ENCODE measurements around the gene NDUFS1. TPM values are rescaled to one million over a fixed set of nuclear protein-coding genes. Genes with fewer than 3 reads are reported as not detected.
A peak's percentile ranks its signal among the peaks of the same experiment; 100 is the strongest.
"Not testable (repeated sequence)": the region's sequence is repeated elsewhere in the genome, so short reads cannot be mapped to it uniquely, and the experiment has no call there.

Gene NDUFS1
- 121 and 148 TPM in 2 replicates for total RNA-seq (ENCODE audit: low replicate concordance)

DNA sequence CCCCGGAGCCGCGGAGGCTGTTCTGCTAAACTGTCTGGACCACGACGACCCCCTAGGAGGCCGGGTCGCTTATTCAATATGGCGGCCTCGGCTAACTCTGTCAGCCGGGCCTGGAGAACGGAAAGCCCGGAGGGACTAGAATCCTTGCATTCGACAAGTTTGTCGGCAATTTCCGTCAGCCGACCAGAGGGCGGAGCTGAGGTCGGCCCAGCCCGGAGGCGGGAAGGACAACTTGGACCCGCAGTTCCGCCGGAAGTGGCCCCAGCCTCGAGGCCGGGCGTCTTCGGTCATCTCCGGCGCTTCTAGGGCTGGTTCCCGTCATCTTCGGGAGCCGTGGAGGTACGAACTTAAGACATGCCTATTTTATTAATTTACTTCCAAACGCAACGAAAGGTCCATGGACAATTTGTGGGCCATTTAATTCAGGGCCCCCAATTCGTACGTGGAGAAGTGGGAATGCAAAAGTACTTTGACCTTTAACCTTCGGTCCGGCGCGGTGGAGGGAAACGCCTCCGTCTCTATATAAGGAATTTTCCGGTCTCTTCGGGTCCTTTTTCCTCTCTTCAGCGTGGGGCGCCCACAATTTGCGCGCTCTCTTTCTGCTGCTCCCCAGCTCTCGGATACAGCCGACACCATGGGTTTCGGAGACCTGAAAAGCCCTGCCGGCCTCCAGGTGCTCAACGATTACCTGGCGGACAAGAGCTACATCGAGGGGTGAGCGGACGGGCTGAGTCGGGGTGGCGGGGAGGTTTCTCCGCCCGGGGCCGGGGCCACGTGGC lies at the start of gene NDUFS1, which contains the start of gene EEF1B2:
Gene NDUFS1, minus strand, starts transcription at position 99 of the 779 bp plus-strand sequence. CDS start 5,766 bp downstream, outside the sequence.
Gene EEF1B2, plus strand, starts transcription at position 550 of the 779 bp plus-strand sequence. Its CDS starts 85 bp downstream, at position 635.
- peak; percentile 98 for DNase-seq (ENCODE audit: low read depth)
- TF ChIP-seq, protein P1, sequence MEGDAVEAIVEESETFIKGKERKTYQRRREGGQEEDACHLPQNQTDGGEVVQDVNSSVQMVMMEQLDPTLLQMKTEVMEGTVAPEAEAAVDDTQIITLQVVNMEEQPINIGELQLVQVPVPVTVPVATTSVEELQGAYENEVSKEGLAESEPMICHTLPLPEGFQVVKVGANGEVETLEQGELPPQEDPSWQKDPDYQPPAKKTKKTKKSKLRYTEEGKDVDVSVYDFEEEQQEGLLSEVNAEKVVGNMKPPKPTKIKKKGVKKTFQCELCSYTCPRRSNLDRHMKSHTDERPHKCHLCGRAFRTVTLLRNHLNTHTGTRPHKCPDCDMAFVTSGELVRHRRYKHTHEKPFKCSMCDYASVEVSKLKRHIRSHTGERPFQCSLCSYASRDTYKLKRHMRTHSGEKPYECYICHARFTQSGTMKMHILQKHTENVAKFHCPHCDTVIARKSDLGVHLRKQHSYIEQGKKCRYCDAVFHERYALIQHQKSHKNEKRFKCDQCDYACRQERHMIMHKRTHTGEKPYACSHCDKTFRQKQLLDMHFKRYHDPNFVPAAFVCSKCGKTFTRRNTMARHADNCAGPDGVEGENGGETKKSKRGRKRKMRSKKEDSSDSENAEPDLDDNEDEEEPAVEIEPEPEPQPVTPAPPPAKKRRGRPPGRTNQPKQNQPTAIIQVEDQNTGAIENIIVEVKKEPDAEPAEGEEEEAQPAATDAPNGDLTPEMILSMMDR (IDR thresholded peaks at IDR 0.05; ENCODE audit: insufficient read depth, low read length): no peak
- peak within 1 kb of the TSS; percentile 96 for H3K4me3 ChIP-seq (ENCODE audit: low read depth, low read length)

DNA sequence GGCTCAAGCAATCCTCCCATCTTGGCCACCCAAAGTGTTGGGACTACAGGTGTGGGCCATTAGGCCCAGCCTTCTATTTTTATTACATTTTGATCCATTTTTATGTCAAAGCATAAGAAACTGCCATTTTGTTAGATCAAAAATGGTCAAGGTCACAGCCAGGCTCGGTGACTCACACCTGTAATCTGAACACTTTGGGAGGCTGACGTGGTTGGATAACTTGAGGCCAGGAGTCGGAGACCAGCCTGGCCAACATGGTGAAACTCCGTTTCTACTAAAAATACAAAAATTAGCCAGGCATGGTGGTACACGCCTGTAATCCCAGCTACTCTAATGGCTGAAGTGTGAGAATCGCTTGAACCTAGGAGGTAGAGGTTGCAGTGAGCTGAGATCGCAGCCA lies 49.7 kb upstream of the NDUFS1 start:
- TF ChIP-seq, protein P1 (IDR thresholded peaks at IDR 0.05; ENCODE audit: insufficient read depth, low read length): no peak
- no peak overlapping the region for H3K4me3 ChIP-seq (ENCODE audit: low read depth, low read length)
- no peak for DNase-seq (ENCODE audit: low read depth)

DNA sequence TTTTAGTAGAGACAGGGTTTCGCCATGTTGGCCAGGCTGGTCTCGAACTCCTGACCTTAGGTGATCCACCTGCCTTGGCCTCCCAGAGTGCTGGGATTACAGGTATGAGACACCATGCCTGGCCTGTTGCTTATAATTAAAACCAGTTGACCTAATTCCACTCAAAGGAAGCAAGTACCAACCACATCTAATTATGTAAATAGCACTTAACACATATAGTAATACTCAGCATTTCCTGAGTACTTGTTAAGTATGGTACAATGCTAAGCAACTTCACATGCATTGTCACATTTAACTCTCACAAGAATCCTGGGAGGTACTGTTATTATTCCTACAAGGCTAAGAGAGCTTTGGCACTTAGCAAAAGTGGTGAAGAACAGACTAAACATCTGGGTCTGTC lies 48.1 kb upstream of the NDUFS1 start:
- not testable (repeated sequence) for H3K4me3 ChIP-seq (ENCODE audit: low read depth, low read length); DNase-seq (ENCODE audit: low read depth)

DNA sequence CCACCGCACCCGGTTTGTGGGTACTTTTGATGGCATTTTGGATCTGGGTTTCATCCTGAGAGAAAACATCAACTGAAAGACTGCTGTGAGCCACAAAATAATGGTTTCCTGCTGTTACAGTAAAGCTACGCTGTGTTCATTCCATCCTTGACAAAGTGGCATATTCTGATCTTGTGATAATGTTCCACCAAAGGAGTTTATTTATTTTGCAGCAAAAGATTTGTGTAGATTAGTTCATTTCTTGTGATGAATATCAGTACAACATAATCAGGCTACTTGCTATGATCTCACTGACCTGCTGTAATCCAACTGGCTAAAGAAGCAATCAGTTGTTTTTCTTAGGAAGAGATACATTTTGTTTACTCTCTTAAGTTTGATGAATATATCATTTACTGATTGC lies 45.5 kb upstream of the NDUFS1 start:
- DNase-seq (ENCODE audit: low read depth): no peak
- H3K4me3 ChIP-seq (ENCODE audit: low read depth, low read length): no peak overlapping the region
- TF ChIP-seq, protein P1 (IDR thresholded peaks at IDR 0.05; ENCODE audit: insufficient read depth, low read length): no peak

DNA sequence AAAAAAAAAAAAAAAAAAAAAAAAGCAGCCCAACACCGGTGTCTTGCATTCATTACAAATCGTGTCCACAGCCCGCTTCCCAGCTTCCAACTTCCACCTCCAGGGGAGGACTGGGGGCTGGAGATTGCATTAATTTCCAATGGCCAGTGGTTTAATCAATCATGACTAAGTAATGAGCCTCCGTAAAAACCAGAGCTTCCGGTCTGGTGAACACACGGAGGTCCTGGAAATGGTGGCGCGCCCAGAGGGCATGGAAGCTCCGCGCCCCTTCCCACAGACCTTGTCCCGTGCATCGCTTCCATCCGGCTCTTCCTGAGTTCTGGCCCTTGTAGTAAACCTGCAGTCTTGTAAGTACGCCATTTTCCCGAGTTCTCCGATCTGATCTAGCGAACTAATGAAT lies 44.1 kb upstream of the NDUFS1 start:
- no peak for DNase-seq (ENCODE audit: low read depth)
- no peak overlapping the region for H3K4me3 ChIP-seq (ENCODE audit: low read depth, low read length)
- TF ChIP-seq, protein P1 (IDR thresholded peaks at IDR 0.05; ENCODE audit: insufficient read depth, low read length): no peak

DNA sequence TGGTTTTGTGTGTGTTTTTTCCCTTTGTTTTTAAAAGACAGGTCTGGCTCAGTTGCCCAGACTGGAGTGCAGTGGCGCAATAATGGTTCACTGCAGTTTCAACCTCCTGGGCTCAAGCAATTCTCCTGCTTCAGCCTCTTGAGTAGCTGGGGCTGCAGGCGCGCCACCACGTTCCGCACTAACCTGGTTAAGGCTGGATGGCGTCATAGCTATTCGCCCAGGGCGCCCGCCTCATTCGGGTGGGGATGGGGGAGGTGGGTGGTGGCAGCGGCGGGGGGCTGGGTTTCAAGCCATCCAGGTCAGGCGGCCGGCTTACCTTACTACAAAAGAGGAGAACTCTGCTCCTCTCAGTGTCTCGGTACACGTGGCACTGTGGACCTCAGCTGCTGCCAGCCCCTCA lies 43.2 kb upstream of the NDUFS1 start:
- TF ChIP-seq, protein P1 (IDR thresholded peaks at IDR 0.05; ENCODE audit: insufficient read depth, low read length): no peak
- DNase-seq (ENCODE audit: low read depth): no peak
- no peak overlapping the region for H3K4me3 ChIP-seq (ENCODE audit: low read depth, low read length)

DNA sequence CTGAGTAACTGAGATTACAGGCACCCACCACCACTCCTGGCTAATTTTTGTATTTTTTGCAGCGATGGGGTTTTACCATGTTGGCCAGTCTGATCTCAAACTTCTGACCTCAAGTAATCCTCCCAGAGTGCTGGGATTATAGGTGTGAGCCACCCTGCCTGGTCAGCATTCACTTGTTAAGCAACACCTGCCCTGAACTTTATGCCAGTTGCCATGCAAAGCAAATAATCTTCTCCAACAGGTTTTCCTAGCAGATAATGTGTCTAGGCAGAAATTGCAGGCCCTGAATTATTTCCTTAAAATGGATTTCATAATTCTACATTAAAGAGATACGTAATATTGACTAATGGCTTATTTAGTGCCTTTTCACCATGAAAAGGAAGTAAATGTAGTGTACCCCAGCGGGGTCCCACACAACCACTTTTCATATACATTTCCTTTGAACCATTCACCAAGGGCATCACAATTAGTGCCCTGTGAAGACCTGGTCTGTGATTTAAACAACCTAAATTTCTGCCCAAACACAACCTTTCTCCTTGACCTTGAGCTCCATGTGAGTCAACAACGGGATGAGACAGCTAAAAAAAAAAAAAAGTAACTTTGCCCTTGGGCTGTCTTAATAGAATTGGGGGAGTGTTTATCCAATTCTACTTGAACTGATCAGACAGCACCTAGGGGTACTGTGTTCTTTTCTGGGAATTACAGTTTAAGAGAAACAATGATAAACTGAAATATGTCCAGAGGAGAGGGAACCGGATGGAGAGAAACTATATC lies 42.0 kb upstream of the NDUFS1 start:
- H3K4me3 ChIP-seq (ENCODE audit: low read depth, low read length): no peak overlapping the region
- no peak for DNase-seq (ENCODE audit: low read depth)
- TF ChIP-seq, protein P1 (IDR thresholded peaks at IDR 0.05; ENCODE audit: insufficient read depth, low read length): no peak

Measured in fibroblast of the aortic adventitia (primary cell).